A549 treated with CORT108297 at 1 μM for 4 hours (cell line): ENCODE data around the gene NOX1. TPM values are rescaled to one million over a fixed set of nuclear protein-coding genes. Genes with fewer than 3 reads are reported as not detected.

Source experiments
- total RNA-seq: library from RNA; stranded (reverse); fragments of 200-300 nt; extraction: Qiagen RNA extraction; gene quantifications from 5 replicates; pipeline ENCODE4 v1.2.3, GENCODE V29; 2022

The NOX1 gene
- total RNA-seq, result 0.09 to 0.15 TPM in 2 of 5 replicates, not detected in the others

GRCh38 chrX:100874325-100874724, at the start of gene NOX1:
NOX1 (minus strand) TSS chrX:100874359; CDS start chrX:100874139, 220 bp downstream.

GRCh38 chrX:100819837-100820666, 54.1 kb downstream of the NOX1 start, which contains the start of gene CSTF2:
CSTF2 (plus strand) TSS chrX:100820391; CDS start chrX:100820417, 26 bp downstream.

Other genes starting within 250 kb of the NOX1 start
- 36.9 to 44.4 TPM (median 38.1 TPM) in 5 replicates for gene TSPAN6, start 237.6 kb downstream of the NOX1 start, total RNA-seq
- 2.3 to 2.9 TPM (median 2.4 TPM) in 5 replicates for gene SRPX2, start 230.2 kb downstream of the NOX1 start, total RNA-seq
- 2.3 to 4.7 TPM (median 2.8 TPM) in 5 replicates for gene SYTL4, start 142.2 kb downstream of the NOX1 start, total RNA-seq
- 31.0 to 37.5 TPM (median 32.6 TPM) in 5 replicates for gene CSTF2, start 54.0 kb downstream of the NOX1 start, total RNA-seq
- gene XKRX, start 54.6 kb upstream of the NOX1 start, total RNA-seq, result 0.24 to 0.39 TPM (median 0.29 TPM) in 5 replicates
- gene ARL13A, start 95.3 kb upstream of the NOX1 start, total RNA-seq, result 0.07 to 0.38 TPM (median 0.19 TPM) in 4 of 5 replicates, not detected in the other
- 12.6 to 15.6 TPM (median 13.4 TPM) in 5 replicates for gene TRMT2B, start 177.8 kb upstream of the NOX1 start, total RNA-seq
- gene TMEM35A, start 204.5 kb upstream of the NOX1 start, total RNA-seq, result not detected in 5 replicates
- gene CENPI, start 223.8 kb upstream of the NOX1 start, total RNA-seq, result 8.5 to 15.1 TPM (median 12.9 TPM) in 5 replicates